Calu3 (cell line): ENCODE results near the gene LSP1. TPM values are rescaled to one million over a fixed set of nuclear protein-coding genes. Genes with fewer than 3 reads are reported as not detected.

Experiments
- BruUV-seq: library from RNA; stranded (reverse); fragments of 400-500 nt; replicated peaks from 2 replicates; lab custom pipeline; 2021; lab: Mats Ljungman, UMichigan
- CTCF ChIA-PET: fragments of 300-600 bp; sonication (Branson Sonifier 250); formaldehyde crosslinking; loops from one replicate; lab custom pipeline; 2022; ENCODE audit warnings: antibody characterized with exemption; lab: Charles Lee
- DNase-seq: peaks from one replicate; pipeline ENCODE4 v3.0.0; 2022
- H3K27ac Mint-ChIP-seq: one replicate; pipeline ENCODE4 v1.8.0; 2022; ENCODE audit warnings: mixed read lengths; ENCODE audit not compliant: unreplicated experiment
- H3K27me3 Mint-ChIP-seq: one replicate; pipeline ENCODE4 v1.8.0; 2022; ENCODE audit warnings: mixed read lengths; ENCODE audit not compliant: unreplicated experiment
- H3K36me3 Mint-ChIP-seq: one replicate; pipeline ENCODE4 v1.8.0; 2022; ENCODE audit warnings: mild to moderate bottlenecking, moderate library complexity, mixed read lengths; ENCODE audit not compliant: insufficient read depth, unreplicated experiment
- H3K4me1 Mint-ChIP-seq: one replicate; pipeline ENCODE4 v1.8.0; 2022; ENCODE audit warnings: mild to moderate bottlenecking, low read depth, mixed read lengths; ENCODE audit not compliant: unreplicated experiment
- H3K4me3 Mint-ChIP-seq: one replicate; pipeline ENCODE4 v1.8.0; 2022; ENCODE audit warnings: mild to moderate bottlenecking, low read depth, moderate library complexity, mixed read lengths; ENCODE audit not compliant: unreplicated experiment
- H3K9me3 Mint-ChIP-seq: one replicate; pipeline ENCODE4 v1.8.0; 2022; ENCODE audit warnings: low read depth, mixed read lengths; ENCODE audit not compliant: unreplicated experiment
- intact Hi-C: fragments of 100-400 bp; cut with micrococcal nuclease; formaldehyde crosslinking; loops from one replicate; pipeline ENCODE4 v1.10.0; 2022; ENCODE audit not compliant: unreplicated experiment
- total RNA-seq: library from RNA; stranded (reverse); gene quantifications from 2 replicates; pipeline ENCODE4 v1.2.3, GENCODE V29; 2022
- TF ChIP-seq, protein P1 (sequence below): fragments of 200-600 bp; IDR thresholded peaks from one replicate; pipeline ENCODE4 v1.8.0; 2022; ENCODE audit warnings: antibody characterized with exemption; ENCODE audit not compliant: unreplicated experiment

Gene LSP1
- total RNA-seq, 1 experiment from 2014 or later = not detected

DNA sequence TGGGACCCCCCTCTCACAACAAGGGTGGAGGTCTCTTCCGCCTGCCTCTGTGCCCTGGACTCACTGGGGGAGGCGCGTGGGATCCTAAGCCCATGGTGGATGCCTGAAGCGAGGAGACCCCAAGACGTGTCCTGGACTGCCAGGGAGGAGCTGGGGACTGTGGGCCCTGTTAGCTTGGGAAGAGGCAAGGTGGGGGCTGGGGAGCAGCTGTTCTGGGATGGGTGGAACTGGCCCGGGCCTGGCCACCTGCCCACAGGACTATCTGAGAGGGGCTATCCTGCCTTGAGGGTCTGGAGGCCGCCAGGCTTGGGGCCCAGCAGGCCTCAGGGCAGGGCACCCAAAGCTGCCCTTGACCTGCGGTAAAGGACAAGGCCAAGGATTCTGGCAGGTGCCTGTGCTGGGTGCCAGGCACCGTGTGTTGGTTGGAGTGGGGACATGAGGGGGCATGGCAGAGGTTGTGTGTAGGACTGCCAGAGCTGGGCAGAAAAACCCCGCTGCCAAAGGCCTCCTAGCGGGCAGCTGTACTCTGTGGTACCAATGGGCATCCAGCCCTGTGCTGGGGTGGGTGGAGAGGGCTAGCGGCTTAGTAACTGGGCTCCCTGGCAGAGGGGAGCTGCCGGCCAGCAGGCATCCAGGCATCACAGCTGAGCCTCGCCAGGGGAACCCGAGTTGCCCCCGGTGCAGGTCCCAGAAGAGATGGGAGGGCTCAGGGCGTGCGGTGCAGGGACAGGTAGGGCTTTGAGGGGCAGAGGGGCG, 670 bp downstream of the LSP1 start:
- Mint-ChIP-seq H3K27ac (no peak overlapping the region), H3K9me3 (no peaks in the 10 kb centered on the region)

DNA sequence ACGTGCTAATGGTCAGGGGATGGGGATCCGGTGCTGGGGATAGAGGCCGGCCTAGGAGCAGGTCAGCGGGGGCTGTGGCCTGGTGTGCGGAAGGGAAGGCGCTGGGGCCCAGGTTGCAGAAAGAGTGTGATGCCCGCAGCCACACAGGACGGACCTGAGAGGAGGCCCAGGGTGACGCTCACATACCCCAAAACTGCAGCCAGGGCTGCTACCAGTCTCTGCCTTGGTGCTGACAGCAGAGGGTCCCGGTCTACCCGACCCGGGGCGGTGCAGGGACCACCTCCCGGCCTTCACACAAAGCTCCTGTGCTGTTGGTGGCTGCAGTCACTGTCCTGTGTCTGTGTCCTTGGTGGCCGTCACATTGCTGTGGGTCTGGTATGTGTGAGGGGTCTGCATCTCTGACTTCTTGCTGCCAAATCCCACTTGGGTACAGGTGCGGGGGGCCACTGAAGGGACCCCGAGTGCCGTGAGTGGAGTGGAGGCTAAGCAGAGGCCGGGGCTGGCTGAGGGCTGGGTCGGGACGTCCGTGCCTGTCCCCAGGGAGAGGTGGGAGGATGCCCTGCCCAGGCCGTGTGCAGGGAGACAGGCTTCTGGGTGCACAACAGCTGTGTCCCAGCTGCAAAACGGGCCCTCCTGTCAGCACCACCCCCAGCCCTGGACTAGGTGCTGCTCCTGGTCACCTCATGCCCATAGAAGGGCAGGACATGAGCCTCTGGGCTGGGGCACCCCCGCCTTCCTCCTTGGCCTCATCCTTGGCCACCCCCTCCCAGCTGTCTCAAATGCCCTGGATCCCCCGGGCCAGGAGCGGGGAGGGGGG, 1.5 kb downstream of the LSP1 start:
- intact Hi-C loops = no loop called here
- BruUV-seq = no TSS peak
- Mint-ChIP-seq H3K27me3 (peaks cover 15% of the 10 kb centered on the region), H3K27ac (no peak overlapping the region), H3K4me1 (no peaks in the 10 kb centered on the region), H3K9me3 (no peaks in the 10 kb centered on the region), H3K36me3 (no peaks in the 10 kb centered on the region), H3K4me3 (no peak overlapping the region)
- TF ChIP-seq, protein P1, sequence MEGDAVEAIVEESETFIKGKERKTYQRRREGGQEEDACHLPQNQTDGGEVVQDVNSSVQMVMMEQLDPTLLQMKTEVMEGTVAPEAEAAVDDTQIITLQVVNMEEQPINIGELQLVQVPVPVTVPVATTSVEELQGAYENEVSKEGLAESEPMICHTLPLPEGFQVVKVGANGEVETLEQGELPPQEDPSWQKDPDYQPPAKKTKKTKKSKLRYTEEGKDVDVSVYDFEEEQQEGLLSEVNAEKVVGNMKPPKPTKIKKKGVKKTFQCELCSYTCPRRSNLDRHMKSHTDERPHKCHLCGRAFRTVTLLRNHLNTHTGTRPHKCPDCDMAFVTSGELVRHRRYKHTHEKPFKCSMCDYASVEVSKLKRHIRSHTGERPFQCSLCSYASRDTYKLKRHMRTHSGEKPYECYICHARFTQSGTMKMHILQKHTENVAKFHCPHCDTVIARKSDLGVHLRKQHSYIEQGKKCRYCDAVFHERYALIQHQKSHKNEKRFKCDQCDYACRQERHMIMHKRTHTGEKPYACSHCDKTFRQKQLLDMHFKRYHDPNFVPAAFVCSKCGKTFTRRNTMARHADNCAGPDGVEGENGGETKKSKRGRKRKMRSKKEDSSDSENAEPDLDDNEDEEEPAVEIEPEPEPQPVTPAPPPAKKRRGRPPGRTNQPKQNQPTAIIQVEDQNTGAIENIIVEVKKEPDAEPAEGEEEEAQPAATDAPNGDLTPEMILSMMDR = no peak
- DNase-seq = no peak
- CTCF ChIA-PET = no interaction called here

More for the DNA sequence above, 670 bp downstream of the LSP1 start:
- TF ChIP-seq, protein P1 = no peak
- no TSS peak for BruUV-seq
- DNase-seq = no peak
- Mint-ChIP-seq H3K27me3 (peaks cover 15% of the 10 kb centered on the region), H3K36me3 (no peaks in the 10 kb centered on the region), H3K4me3 (no peak overlapping the region), H3K4me1 (no peaks in the 10 kb centered on the region)
- CTCF ChIA-PET = no interaction called here
- intact Hi-C loops = no loop called here

DNA sequence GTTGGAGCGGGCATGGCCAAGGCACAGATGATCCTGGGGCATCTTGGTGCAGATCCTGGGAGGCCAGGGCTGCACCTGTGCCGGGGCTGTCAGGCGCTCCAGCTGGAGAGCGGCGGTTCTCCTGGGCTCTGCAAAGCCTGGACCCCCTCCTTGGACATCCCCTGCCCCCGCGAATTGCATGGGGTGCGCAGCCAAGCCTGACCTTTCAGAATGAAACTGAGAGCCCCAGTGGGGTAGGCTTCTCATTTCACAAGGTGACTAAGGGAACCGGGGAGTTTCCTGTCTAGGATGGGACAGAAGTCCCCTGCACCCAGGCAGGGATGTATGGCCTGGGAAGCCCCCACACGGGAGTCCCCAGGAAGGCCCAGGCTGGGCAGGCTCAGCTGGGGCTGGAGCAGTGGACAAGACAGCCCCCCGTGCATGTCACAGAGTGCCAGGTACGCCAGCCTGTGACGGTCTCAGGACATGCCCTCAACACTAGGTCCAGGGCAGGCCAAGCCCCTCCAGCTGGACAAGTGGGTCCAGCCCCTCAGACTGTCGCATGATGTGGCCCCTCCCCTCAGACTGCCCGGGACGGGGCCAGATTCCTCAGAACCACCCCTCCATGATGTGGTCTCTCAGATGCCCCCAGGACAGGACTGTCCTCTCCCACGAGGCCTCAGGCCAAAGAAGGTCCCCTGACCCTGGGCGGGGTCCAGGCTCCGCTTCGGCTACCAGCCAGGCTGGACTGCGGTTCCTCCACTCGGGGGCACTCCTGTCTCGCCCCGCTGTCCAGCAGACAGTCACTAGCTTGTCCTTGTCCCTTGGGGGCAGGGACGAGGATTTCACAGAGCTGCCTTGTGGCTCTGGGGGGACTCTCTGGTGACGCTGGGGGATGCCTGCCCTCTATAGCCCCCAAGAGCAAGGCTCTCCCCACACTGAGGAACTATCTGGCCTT, 2.3 kb downstream of the LSP1 start:
- Mint-ChIP-seq H3K9me3 (no peaks in the 10 kb centered on the region), H3K27ac (no peak overlapping the region), H3K27me3 (peaks cover 15% of the 10 kb centered on the region), H3K4me3 (no peak overlapping the region), H3K36me3 (no peaks in the 10 kb centered on the region), H3K4me1 (no peaks in the 10 kb centered on the region)
- intact Hi-C loops = no loop called here
- CTCF ChIA-PET = no interaction called here
- DNase-seq = no peak
- TF ChIP-seq, protein P1 = no peak
- BruUV-seq = no TSS peak

DNA sequence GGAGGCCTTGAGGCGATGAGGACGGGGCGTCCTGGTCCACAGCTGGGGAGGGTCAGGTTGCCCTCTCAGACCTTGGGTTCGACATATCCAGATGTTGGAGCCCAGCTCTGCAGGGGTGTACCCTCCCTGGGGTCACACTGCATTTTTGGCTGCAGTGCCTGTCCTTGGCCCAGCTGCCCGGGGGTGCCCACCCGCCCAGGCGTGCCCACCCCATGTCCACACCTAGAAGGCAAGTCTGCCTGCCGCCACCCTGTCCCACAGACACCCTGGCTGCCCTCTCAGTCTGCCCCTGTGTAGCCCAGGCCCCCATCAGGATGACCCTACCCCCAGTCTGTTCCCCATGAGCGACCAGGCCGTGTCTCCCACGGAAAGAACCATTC, 3.0 kb downstream of the LSP1 start:
- Mint-ChIP-seq H3K36me3 (no peaks in the 10 kb centered on the region), H3K27me3 (peaks cover 15% of the 10 kb centered on the region), H3K4me3 (no peak overlapping the region), H3K4me1 (no peaks in the 10 kb centered on the region), H3K27ac (no peak overlapping the region), H3K9me3 (no peaks in the 10 kb centered on the region)
- CTCF ChIA-PET = no interaction called here
- TF ChIP-seq, protein P1 = no peak
- intact Hi-C loops = no loop called here
- BruUV-seq = no TSS peak
- DNase-seq = no peak
